ENCODE data around the gene SAP25. TPM values are rescaled to one million over a fixed set of nuclear protein-coding genes. Genes with fewer than 3 reads are reported as not detected.

SAP25 gene
- total RNA-seq, 4 donors from 2014 or later: 1.3 to 1.7 TPM; not detected in 2

DNA sequence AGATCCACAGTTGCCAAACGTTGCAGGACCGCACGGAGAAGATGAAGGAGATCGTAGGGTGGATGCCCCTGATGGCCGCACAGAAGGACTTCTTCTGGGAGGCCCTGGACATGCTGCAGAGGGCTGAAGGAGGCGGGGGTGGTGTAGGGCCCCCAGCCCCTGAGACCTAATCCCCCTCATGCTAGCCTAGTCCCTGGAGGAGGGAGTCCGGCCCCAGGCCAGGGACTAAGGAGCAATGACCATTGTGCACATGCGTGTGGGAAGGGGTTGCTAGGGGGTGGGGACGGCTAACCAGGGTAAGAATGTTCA lies 27.0 kb upstream of the SAP25 start:
- no peak for TF ChIP-seq POLR2A (IDR thresholded peaks at IDR 0.05)
- TF ChIP-seq, protein P1, sequence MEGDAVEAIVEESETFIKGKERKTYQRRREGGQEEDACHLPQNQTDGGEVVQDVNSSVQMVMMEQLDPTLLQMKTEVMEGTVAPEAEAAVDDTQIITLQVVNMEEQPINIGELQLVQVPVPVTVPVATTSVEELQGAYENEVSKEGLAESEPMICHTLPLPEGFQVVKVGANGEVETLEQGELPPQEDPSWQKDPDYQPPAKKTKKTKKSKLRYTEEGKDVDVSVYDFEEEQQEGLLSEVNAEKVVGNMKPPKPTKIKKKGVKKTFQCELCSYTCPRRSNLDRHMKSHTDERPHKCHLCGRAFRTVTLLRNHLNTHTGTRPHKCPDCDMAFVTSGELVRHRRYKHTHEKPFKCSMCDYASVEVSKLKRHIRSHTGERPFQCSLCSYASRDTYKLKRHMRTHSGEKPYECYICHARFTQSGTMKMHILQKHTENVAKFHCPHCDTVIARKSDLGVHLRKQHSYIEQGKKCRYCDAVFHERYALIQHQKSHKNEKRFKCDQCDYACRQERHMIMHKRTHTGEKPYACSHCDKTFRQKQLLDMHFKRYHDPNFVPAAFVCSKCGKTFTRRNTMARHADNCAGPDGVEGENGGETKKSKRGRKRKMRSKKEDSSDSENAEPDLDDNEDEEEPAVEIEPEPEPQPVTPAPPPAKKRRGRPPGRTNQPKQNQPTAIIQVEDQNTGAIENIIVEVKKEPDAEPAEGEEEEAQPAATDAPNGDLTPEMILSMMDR (IDR thresholded peaks at IDR 0.05): no peak
- intact Hi-C loops (cut with DNase I; ENCODE audit: low total_unique reads): no loop called here
- no peak for DNase-seq (ENCODE audit: low spot score in 2 of 2)
- H3K4me3 ChIP-seq (ENCODE audit: low read depth, poor library complexity, severe bottlenecking): no peak overlapping the region
- WGBS, 2 donors: 86% methylated on average over 9 of the region's 9 CpGs

DNA sequence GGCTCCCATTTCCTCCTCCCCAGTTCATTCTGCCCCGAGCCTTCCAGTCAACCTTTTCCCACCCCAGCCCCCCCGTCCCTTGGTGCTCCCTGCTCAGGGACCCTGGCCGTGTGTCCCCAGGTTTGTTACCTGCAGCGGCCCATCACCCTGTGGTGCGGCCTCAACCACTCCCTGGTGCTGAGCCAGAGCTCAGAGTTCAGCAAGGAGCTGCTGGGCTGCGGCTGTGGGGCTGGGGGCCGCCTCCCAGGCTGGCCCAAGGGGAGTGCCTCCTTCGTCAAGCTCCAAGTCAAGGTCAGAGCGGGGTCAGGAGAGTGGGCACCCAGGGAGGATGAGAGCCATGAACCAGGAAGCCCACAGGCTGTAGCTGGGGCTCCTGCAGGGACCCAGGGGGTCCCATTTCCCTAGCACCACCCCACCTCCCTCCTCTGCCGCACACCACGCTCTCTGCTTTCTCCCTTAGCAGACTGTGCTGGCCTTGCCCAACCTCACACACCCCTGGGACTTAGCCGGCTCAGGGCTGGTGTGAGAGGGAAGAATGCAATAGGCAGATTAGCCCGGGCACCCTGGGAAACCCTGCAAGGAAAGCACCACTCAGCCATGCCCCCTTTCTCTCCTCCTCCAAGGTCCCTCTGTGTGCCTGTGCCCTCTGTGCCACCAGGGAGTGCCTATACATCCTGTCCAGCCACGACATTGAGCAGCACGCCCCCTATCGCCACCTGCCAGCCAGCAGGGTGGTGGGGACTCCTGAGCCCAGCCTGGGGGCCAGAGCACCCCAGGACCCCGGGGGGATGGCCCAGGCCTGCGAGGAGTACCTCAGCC lies 26.4 kb upstream of the SAP25 start:
- 79 to 80% methylated on average over 15 to 17 of the region's 18 CpGs for WGBS, 2 donors
- TF ChIP-seq POLR2A (IDR thresholded peaks at IDR 0.05): no peak
- TF ChIP-seq, protein P1 (IDR thresholded peaks at IDR 0.05): no peak
- DNase-seq (ENCODE audit: low spot score in 2 of 2): no peak

DNA sequence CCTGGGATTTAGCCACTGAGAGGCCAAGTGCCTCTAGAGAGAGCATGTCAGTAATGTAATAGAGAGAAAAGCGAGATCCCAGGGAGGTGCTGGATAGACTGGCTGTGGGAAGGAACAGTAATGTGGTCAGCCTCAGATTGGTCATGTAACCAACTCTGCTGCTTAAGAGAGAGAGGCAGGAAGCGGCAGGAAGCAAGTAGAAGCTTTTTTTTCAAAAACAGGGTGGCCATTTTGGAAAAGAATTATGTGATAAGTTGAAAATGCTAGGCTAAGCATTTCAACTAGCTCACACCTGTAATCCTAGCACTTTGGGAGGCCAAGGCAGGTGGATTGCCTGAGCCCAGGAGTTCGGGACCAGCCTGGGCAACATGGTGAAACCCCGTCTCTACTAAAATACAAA lies 24.7 kb upstream of the SAP25 start:
- DNase-seq (ENCODE audit: low spot score in 2 of 2): no peak
- WGBS, 2 donors: 87% methylated on average over 4 of the region's 4 CpGs
- TF ChIP-seq POLR2A (IDR thresholded peaks at IDR 0.05): no peak
- TF ChIP-seq, protein P1 (IDR thresholded peaks at IDR 0.05): no peak
- intact Hi-C loops (cut with DNase I; ENCODE audit: low total_unique reads): no loop called here
- no peak overlapping the region for H3K4me3 ChIP-seq (ENCODE audit: low read depth, poor library complexity, severe bottlenecking)

More for the DNA sequence above, 26.4 kb upstream of the SAP25 start:
- H3K4me3 ChIP-seq (ENCODE audit: low read depth, poor library complexity, severe bottlenecking): no peak overlapping the region
- intact Hi-C loops (cut with DNase I; ENCODE audit: low total_unique reads): no loop called here

DNA sequence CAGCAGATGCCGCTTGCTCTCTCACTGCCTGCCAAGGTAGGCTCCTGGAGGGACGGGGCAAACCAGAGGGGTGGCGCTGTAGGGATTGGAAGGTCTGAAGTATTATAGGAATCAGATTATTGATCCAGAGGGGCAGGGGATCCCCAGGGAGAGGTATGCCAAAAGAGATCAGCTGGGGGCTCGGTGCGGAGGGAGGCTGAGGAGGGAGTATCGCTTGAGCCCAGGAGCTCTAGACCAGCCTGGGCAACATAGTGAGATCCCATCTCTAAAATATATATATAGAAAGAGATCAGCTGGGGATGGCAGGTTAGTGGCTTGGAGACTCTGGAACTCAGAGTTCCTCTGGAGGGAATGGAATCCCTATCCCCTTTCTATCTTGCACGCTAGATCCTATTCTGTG lies 21.5 kb upstream of the SAP25 start:
- no peak for TF ChIP-seq POLR2A (IDR thresholded peaks at IDR 0.05)
- TF ChIP-seq, protein P1 (IDR thresholded peaks at IDR 0.05): no peak
- no peak overlapping the region for H3K4me3 ChIP-seq (ENCODE audit: low read depth, poor library complexity, severe bottlenecking)
- WGBS, 2 donors: 96 to 99% methylated on average over 7 of the region's 7 CpGs
- intact Hi-C loops (cut with DNase I; ENCODE audit: low total_unique reads): no loop called here
- no peak for DNase-seq (ENCODE audit: low spot score in 2 of 2)

DNA sequence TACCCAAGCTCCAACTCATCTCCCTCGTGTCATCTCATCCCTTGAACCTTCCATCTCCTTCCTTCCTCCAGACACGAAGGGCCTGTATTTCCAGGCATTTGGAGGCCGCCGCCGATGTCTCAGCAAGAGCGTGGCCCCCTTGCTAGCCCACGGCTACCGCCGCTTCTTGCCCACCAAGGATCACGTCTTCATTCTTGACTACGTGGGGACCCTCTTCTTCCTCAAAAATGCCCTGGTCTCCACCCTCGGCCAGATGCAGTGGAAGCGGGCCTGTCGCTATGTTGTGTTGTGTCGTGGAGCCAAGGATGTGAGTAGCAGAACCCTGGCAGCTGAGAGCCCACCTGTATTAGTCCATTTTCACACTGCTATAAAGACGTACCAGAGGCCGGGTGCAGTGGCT lies 17.9 kb upstream of the SAP25 start:
- no peak for TF ChIP-seq POLR2A (IDR thresholded peaks at IDR 0.05)
- TF ChIP-seq, protein P1 (IDR thresholded peaks at IDR 0.05): no peak
- intact Hi-C loops (cut with DNase I; ENCODE audit: low total_unique reads): no loop called here
- WGBS, 2 donors: 92 to 95% methylated on average over 17 of the region's 17 CpGs
- no peak for DNase-seq (ENCODE audit: low spot score in 2 of 2)
- no peak overlapping the region for H3K4me3 ChIP-seq (ENCODE audit: low read depth, poor library complexity, severe bottlenecking)

Data from lower leg skin (tissue), 4 donors.